HCT116 (cell line): ENCODE measurements around the gene TAX1BP1. TPM values are rescaled to one million over a fixed set of nuclear protein-coding genes. Genes with fewer than 3 reads are reported as not detected.

ENCODE experiments used
- ATAC-seq: fragments of 200-7000 bp; cut with Tn5 transposase; 2 replicates; pipeline ENCODE4 v1.9.1; 2020; ENCODE audit warnings: mild to moderate bottlenecking, moderate library complexity
- BruUV-seq: library from RNA; stranded (reverse); fragments of 400-500 nt; replicated peaks from 2 replicates; lab custom pipeline; 2021; lab: Mats Ljungman, UMichigan
- CTCF ChIA-PET: fragments of 300-600 bp; sonication (Branson Sonifier 250); formaldehyde crosslinking; loops from one replicate; lab custom pipeline; 2021; ENCODE audit warnings: antibody characterized with exemption; lab: Charles Lee
- POLR2A ChIA-PET: fragments of 300-600, 350-600 bp; sonication (Branson Sonifier 250); formaldehyde crosslinking; loops from one replicate; lab custom pipeline; 2021; ENCODE audit warnings: antibody characterized with exemption; lab: Charles Lee
- RAD21 ChIA-PET, 2 experiments: fragments of 300-600 bp; sonication (Branson Sonifier 250); formaldehyde crosslinking; loops; one replicate each; lab custom pipeline; 2023; ENCODE audit warnings: low total read pairs in 2 of 2; ENCODE audit not compliant: uncharacterized antibody in 2 of 2, unreplicated experiment in 2 of 2, low non-redundant PET in 1 of 2; lab: Charles Lee
- DNase-seq: peaks from one replicate; pipeline ENCODE4 v3.0.0-alpha.2; 2010; ENCODE audit warnings: low read depth, low spot score
- H2AFZ ChIP-seq: fragments of 200-600 bp; shearing (Covaris generic), sonication (generic); 2 replicates; pipeline ENCODE4 v1.6.1; 2017; ENCODE audit warnings: low read depth, mixed run types, mixed read lengths, antibody characterized with exemption, low read length; ENCODE audit not compliant: poor library complexity, severe bottlenecking
- H3K27ac ChIP-seq: 2 replicates; pipeline ENCODE4 v1.5.1; 2012; ENCODE audit warnings: low read depth, low read length
- H3K27me3 ChIP-seq: fragments of 200-600 bp; sonication (generic); 2 replicates; pipeline ENCODE4 v1.6.1; 2016; ENCODE audit warnings: mixed run types, low read length, mixed read lengths; ENCODE audit not compliant: insufficient read depth
- H3K36me3 ChIP-seq, 2 experiments: fragments of 200-500 bp in 1 of 2; fragments of 200-600 bp in 1 of 2; sonication (Bioruptor generic) in 1 of 2; sonication (generic) in 1 of 2; 2 replicates each; pipeline versions ENCODE4 v1.5.1 to v1.6.1; 2014 to 2016; ENCODE audit warnings: low read length in 2 of 2, inconsistent platforms in 1 of 2, mixed read lengths in 1 of 2, mixed run types in 1 of 2; ENCODE audit not compliant: insufficient read depth in 2 of 2, control insufficient read depth in 1 of 2
- H3K4me1 ChIP-seq, 2 experiments: fragments of 200-600 bp in 1 of 2; sonication (generic) in 1 of 2; 2 replicates each; pipeline versions ENCODE4 v1.5.1 to v1.6.1; 2012 to 2017; ENCODE audit warnings: low read length in 2 of 2, inconsistent platforms in 1 of 2, mild to moderate bottlenecking in 1 of 2, mixed read lengths in 1 of 2, mixed run types in 1 of 2, moderate library complexity in 1 of 2; ENCODE audit not compliant: insufficient read depth in 2 of 2, control insufficient read depth in 1 of 2
- H3K4me2 ChIP-seq: fragments of 200-600 bp; sonication (generic); 2 replicates; pipeline ENCODE4 v1.6.1; 2017; ENCODE audit warnings: mixed run types, low read length, mixed read lengths
- H3K4me3 ChIP-seq, 2 experiments: fragments of 200-600 bp in 1 of 2; sonication (generic) in 1 of 2; replicated peaks in 1 of 2; 2 replicates each; pipeline ENCODE4 v1.5.1; 2011 to 2016; ENCODE audit warnings: low read length in 2 of 2, control low read depth in 1 of 2, low read depth in 1 of 2, mild to moderate bottlenecking in 1 of 2, mixed read lengths in 1 of 2, mixed run types in 1 of 2
- H3K79me2 ChIP-seq: fragments of 200-600 bp; sonication (generic); 2 replicates; pipeline ENCODE4 v1.6.1; 2017; ENCODE audit warnings: mild to moderate bottlenecking, mixed run types, low read length, moderate library complexity, mixed read lengths; ENCODE audit not compliant: insufficient read depth
- H3K9ac ChIP-seq: fragments of 200-600 bp; sonication (generic); 2 replicates; pipeline ENCODE4 v1.6.1; 2016; ENCODE audit warnings: low read length, mixed read lengths
- H3K9me2 ChIP-seq: fragments of 200-600 bp; sonication (generic), shearing (Covaris generic); 2 replicates; pipeline ENCODE4 v1.6.1; 2017; ENCODE audit warnings: mixed run types, mild to moderate bottlenecking, moderate library complexity; ENCODE audit not compliant: insufficient read depth
- H3K9me3 ChIP-seq, 2 experiments: fragments of 200-500 bp in 1 of 2; fragments of 200-600 bp in 1 of 2; sonication (Bioruptor generic) in 1 of 2; sonication (generic) in 1 of 2; 2 replicates each; pipeline ENCODE4 v1.6.1; 2014 to 2017; ENCODE audit warnings: low read length in 2 of 2, mixed read lengths in 2 of 2, inconsistent platforms in 1 of 2, low read depth in 1 of 2, mild to moderate bottlenecking in 1 of 2, mixed run types in 1 of 2, moderate library complexity in 1 of 2; ENCODE audit not compliant: control insufficient read depth in 1 of 2, insufficient read depth in 1 of 2
- H4K20me1 ChIP-seq: fragments of 200-600 bp; sonication (generic), shearing (Covaris generic); 2 replicates; pipeline ENCODE4 v1.6.1; 2017; ENCODE audit warnings: mixed run types, mild to moderate bottlenecking, moderate library complexity; ENCODE audit not compliant: insufficient read depth
- EGR1 ChIP-seq: IDR thresholded peaks from 2 replicates; pipeline ENCODE4 v1.6.1; 2012; ENCODE audit warnings: low read depth
- POLR2A ChIP-seq: IDR thresholded peaks from 2 replicates; pipeline ENCODE4 v1.7.0; 2011; ENCODE audit warnings: borderline replicate concordance; ENCODE audit not compliant: insufficient read depth, insufficient read length; ENCODE audit errors: extremely low read depth
- SIN3A ChIP-seq: IDR thresholded peaks from 2 replicates; pipeline ENCODE4 v1.6.1; 2012; ENCODE audit warnings: low read depth
- SRF ChIP-seq: IDR thresholded peaks from 2 replicates; pipeline ENCODE4 v1.6.1; 2012; ENCODE audit warnings: low read depth
- TCF7L2 ChIP-seq: IDR thresholded peaks from 2 replicates; pipeline ENCODE4 v1.7.0; 2011; ENCODE audit warnings: borderline replicate concordance, inconsistent platforms; ENCODE audit not compliant: insufficient read depth, insufficient read length; ENCODE audit errors: extremely low read depth
- YY1 ChIP-seq: IDR thresholded peaks from 2 replicates; pipeline ENCODE4 v1.6.1; 2011; ENCODE audit warnings: low read length, low read depth, moderate library complexity, mild to moderate bottlenecking; ENCODE audit not compliant: insufficient replicate concordance; ENCODE audit errors: extremely low read depth
- ZNF274 ChIP-seq: fragments of 200-500 bp; sonication (Bioruptor generic); IDR thresholded peaks from 2 replicates; pipeline ENCODE4 v1.6.1; 2014; ENCODE audit warnings: mild to moderate bottlenecking, low read depth, low read length, inconsistent platforms
- intact Hi-C: fragments of 100-400 bp; cut with micrococcal nuclease; formaldehyde crosslinking; loops from 2 replicates; pipeline ENCODE4 v1.10.0; 2022
- total RNA-seq: library from RNA; stranded (reverse); gene quantifications from one replicate; pipeline ENCODE4 v1.2.1, GENCODE V29; 2021; ENCODE audit not compliant: unreplicated experiment
- TF ChIP-seq, protein P1 (sequence below): IDR thresholded peaks from 2 replicates; pipeline ENCODE4 v1.6.1; 2012; ENCODE audit warnings: low read depth

The TAX1BP1 gene
- total RNA-seq, 1 experiment from 2014 or later, result 68.1 TPM

DNA sequence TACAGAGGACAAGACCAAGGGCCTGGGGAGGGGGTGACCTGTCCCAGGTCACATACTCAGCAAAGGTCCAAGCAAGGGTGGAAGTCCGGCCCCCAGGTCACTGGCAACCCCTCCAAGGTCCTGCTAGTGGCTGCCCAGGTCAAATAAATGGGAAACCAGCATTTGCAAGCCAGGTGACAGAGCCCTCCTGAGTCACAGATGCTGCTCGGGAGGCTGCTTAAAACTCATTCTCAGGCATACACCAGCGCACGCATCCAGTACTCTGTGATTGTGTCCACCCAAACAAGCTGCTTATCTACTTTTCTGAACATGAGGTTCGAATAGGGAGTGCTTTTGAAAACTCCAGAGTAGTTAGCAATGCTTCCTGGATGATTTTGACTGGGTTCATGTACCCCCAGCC is 130.6 kb downstream of the TAX1BP1 start:
- Histone ChIP-seq H2AFZ (no peak overlapping the region), H4K20me1 (no peaks in the 10 kb centered on the region), H3K4me1 (peaks cover 6 to 8% of the 10 kb centered on the region in 2 experiments; a peak in 2 of 4 replicates), H3K27ac (no peak overlapping the region), H3K9me2 (no peaks in the 10 kb centered on the region), H3K79me2 (no peaks in the 10 kb centered on the region), H3K36me3 (no peaks in the 10 kb centered on the region), H3K27me3 (no peaks in the 10 kb centered on the region), H3K4me3 (no peak overlapping the region), H3K9ac (no peak overlapping the region), H3K9me3 (no peaks in the 10 kb centered on the region), H3K4me2 (no peak overlapping the region)
- intact Hi-C loops, result no loop called here
- no peak for TF ChIP-seq SIN3A
- no peak for TF ChIP-seq TCF7L2
- no peak for TF ChIP-seq POLR2A
- TF ChIP-seq, protein P1, sequence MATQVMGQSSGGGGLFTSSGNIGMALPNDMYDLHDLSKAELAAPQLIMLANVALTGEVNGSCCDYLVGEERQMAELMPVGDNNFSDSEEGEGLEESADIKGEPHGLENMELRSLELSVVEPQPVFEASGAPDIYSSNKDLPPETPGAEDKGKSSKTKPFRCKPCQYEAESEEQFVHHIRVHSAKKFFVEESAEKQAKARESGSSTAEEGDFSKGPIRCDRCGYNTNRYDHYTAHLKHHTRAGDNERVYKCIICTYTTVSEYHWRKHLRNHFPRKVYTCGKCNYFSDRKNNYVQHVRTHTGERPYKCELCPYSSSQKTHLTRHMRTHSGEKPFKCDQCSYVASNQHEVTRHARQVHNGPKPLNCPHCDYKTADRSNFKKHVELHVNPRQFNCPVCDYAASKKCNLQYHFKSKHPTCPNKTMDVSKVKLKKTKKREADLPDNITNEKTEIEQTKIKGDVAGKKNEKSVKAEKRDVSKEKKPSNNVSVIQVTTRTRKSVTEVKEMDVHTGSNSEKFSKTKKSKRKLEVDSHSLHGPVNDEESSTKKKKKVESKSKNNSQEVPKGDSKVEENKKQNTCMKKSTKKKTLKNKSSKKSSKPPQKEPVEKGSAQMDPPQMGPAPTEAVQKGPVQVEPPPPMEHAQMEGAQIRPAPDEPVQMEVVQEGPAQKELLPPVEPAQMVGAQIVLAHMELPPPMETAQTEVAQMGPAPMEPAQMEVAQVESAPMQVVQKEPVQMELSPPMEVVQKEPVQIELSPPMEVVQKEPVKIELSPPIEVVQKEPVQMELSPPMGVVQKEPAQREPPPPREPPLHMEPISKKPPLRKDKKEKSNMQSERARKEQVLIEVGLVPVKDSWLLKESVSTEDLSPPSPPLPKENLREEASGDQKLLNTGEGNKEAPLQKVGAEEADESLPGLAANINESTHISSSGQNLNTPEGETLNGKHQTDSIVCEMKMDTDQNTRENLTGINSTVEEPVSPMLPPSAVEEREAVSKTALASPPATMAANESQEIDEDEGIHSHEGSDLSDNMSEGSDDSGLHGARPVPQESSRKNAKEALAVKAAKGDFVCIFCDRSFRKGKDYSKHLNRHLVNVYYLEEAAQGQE, result no peak
- TF ChIP-seq ZNF274, result no peak
- TF ChIP-seq YY1, result no peak
- no peak for TF ChIP-seq EGR1
- TF ChIP-seq SRF, result no peak
- RAD21 ChIA-PET, result no interaction called here
- ATAC-seq (no peak), DNase-seq (no peak)
- CTCF ChIA-PET, result no interaction called here
- POLR2A ChIA-PET, result no interaction called here
- no TSS peak for BruUV-seq
